T-helper 2 cell (primary cell): Measurements from ENCODE around the gene DTX1.

Source experiments
- DNase-seq, 5 experiments: peaks; one replicate each; pipeline versions ENCODE4 v3.0.0 to v3.0.0-alpha.2; 2012 to 2022

DTX1 gene

GRCh38 chr12:113071135-113072112, 14.9 kb downstream of the DTX1 start:
- no peak for DNase-seq

GRCh38 chr12:113072136-113072535, 15.6 kb downstream of the DTX1 start:
- no peak for DNase-seq

GRCh38 chr12:113073586-113073985, 17.1 kb downstream of the DTX1 start:
- DNase-seq = no peak

GRCh38 chr12:113075137-113075683, 18.7 kb downstream of the DTX1 start:
- no peak for DNase-seq

- no peak for DNase-seq
Observed at GRCh38 chr12:113077057-113077858, 20.7 kb downstream of the DTX1 start.

GRCh38 chr12:113077859-113078255, 21.3 kb downstream of the DTX1 start:
- DNase-seq = no peak

- DNase-seq = no peak
Observed at GRCh38 chr12:113081873-113082272, 25.3 kb downstream of the DTX1 start.

- DNase-seq = no peak
Observed at GRCh38 chr12:113082486-113083148, 26.1 kb downstream of the DTX1 start.

- DNase-seq = no peak
Observed at GRCh38 chr12:113083863-113084435, 27.4 kb downstream of the DTX1 start.

GRCh38 chr12:113086249-113087164, 30.0 kb downstream of the DTX1 start:
- DNase-seq = peak in 2 of 5 experiments; percentile 29 to 40

- no peak for DNase-seq
Observed at GRCh38 chr12:113087193-113087592, 30.7 kb downstream of the DTX1 start.

GRCh38 chr12:113088037-113088436, 31.5 kb downstream of the DTX1 start:
- no peak for DNase-seq

- peak in 4 of 5 experiments; percentile 26 to 60 (median 40) for DNase-seq
Observed at GRCh38 chr12:113088971-113089756, 32.6 kb downstream of the DTX1 start.

GRCh38 chr12:113089839-113090238, 33.3 kb downstream of the DTX1 start:
- DNase-seq = no peak

GRCh38 chr12:113090740-113091139, 34.2 kb downstream of the DTX1 start:
- DNase-seq = no peak

- DNase-seq = no peak
Observed at GRCh38 chr12:113091506-113091905, 35.0 kb downstream of the DTX1 start.

- no peak for DNase-seq
Observed at GRCh38 chr12:113092607-113093408, 36.3 kb downstream of the DTX1 start.

GRCh38 chr12:113093409-113094101, 37.0 kb downstream of the DTX1 start:
- no peak for DNase-seq

GRCh38 chr12:113094738-113095137, 38.2 kb downstream of the DTX1 start:
- DNase-seq = no peak
